GM12891 (cell line): ENCODE data around the gene NFX1.

Experiments used
- DNase-seq: peaks from one replicate; pipeline ENCODE4 v3.0.0; 2011; ENCODE audit warnings: low spot score; ENCODE audit not compliant: insufficient read length
- FAIRE-seq: peaks from 2 replicates; lab custom pipeline; 2011; peaks lifted over from hg19 to GRCh38; lab: Jason Lieb, UNC
- PAX5 ChIP-seq: IDR thresholded peaks from 2 replicates; pipeline ENCODE4 v1.6.1; 2011; ENCODE audit warnings: low read length, moderate library complexity, mild to moderate bottlenecking; ENCODE audit not compliant: insufficient read depth, severe bottlenecking
- POLR2A ChIP-seq: IDR thresholded peaks from 2 replicates; pipeline ENCODE4 v1.6.1; 2011; ENCODE audit warnings: low read depth, low read length, control low read depth
- POLR2AphosphoS5 ChIP-seq: IDR thresholded peaks from 2 replicates; pipeline ENCODE4 v1.6.1; 2011; ENCODE audit warnings: low read depth, low read length, control low read depth
- POU2F2 ChIP-seq: IDR thresholded peaks from 2 replicates; pipeline ENCODE4 v1.6.1; 2011; ENCODE audit warnings: low read depth, mild to moderate bottlenecking, control low read depth, low read length, moderate library complexity
- SPI1 ChIP-seq: IDR thresholded peaks from 2 replicates; pipeline ENCODE4 v1.6.1; 2011; ENCODE audit warnings: low read depth, low read length, control low read depth
- TAF1 ChIP-seq: IDR thresholded peaks from 2 replicates; pipeline ENCODE4 v1.6.1; 2011; ENCODE audit warnings: low read depth, low read length, control low read depth

NFX1 gene

GRCh38 chr9:33403941-33404787 is 113.8 kb downstream of the NFX1 start:
- TF ChIP-seq POU2F2, result no peak
- TF ChIP-seq TAF1, result no peak
- no peak for TF ChIP-seq PAX5
- TF ChIP-seq POLR2AphosphoS5, result no peak
- no peak for TF ChIP-seq POLR2A
- no peak for TF ChIP-seq SPI1
- FAIRE-seq, result no peak
- no peak for DNase-seq

GRCh38 chr9:33404788-33405362 is 114.6 kb downstream of the NFX1 start:
- TF ChIP-seq POU2F2, result no peak
- no peak for TF ChIP-seq POLR2A
- FAIRE-seq (no peak), DNase-seq (no peak)

GRCh38 chr9:33407061-33407460 is 116.7 kb downstream of the NFX1 start:
- FAIRE-seq (no peak), DNase-seq (no peak)
- TF ChIP-seq SPI1 (no peak), PAX5 (no peak), POLR2AphosphoS5 (no peak), TAF1 (no peak), POLR2A (no peak), POU2F2 (no peak)

GRCh38 chr9:33408087-33408486 is 117.8 kb downstream of the NFX1 start:
- TF ChIP-seq PAX5 (no peak), TAF1 (no peak), SPI1 (no peak), POU2F2 (no peak), POLR2A (no peak), POLR2AphosphoS5 (no peak)
- no peak for DNase-seq
- FAIRE-seq, result no peak

GRCh38 chr9:33414268-33414667 is 124.0 kb downstream of the NFX1 start:
- DNase-seq (no peak), FAIRE-seq (no peak)
- TF ChIP-seq PAX5 (no peak), SPI1 (no peak), POU2F2 (no peak), TAF1 (no peak), POLR2A (no peak), POLR2AphosphoS5 (no peak)

GRCh38 chr9:33414889-33415500 is 124.7 kb downstream of the NFX1 start:
- DNase-seq (no peak), FAIRE-seq (no peak)
- TF ChIP-seq SPI1, result no peak

- TF ChIP-seq PAX5 (no peak), POU2F2 (no peak), TAF1 (no peak), POLR2A (no peak), SPI1 (no peak), POLR2AphosphoS5 (no peak)
- DNase-seq, result peak; percentile 76
- FAIRE-seq, result peak; percentile 58
Measured at GRCh38 chr9:33415501-33416038, 125.3 kb downstream of the NFX1 start.

GRCh38 chr9:33416996-33417395 is 126.7 kb downstream of the NFX1 start:
- no peak for DNase-seq
- no peak for FAIRE-seq
- TF ChIP-seq PAX5, result no peak
- no peak for TF ChIP-seq TAF1
- TF ChIP-seq POU2F2, result no peak
- TF ChIP-seq POLR2AphosphoS5, result no peak
- no peak for TF ChIP-seq SPI1

GRCh38 chr9:33418090-33418489 is 127.8 kb downstream of the NFX1 start:
- no peak for DNase-seq
- TF ChIP-seq POLR2A, result no peak
- no peak for TF ChIP-seq PAX5
- TF ChIP-seq POLR2AphosphoS5, result no peak
- no peak for TF ChIP-seq TAF1
- FAIRE-seq, result no peak
